SU-DHL-6 (cell line): ENCODE results near the gene AGL.

ENCODE experiments used
- H2AFZ ChIP-seq: fragments of 200-600 bp; sonication (generic); 2 replicates; pipeline ENCODE4 v1.6.1; 2014; ENCODE audit warnings: low read depth, mild to moderate bottlenecking, moderate library complexity, mixed read lengths, antibody characterized with exemption, low read length; ENCODE audit not compliant: severe bottlenecking
- H3F3A ChIP-seq: fragments of 200-600 bp; shearing (Covaris generic); 2 replicates; pipeline ENCODE4 v1.6.0; 2016; ENCODE audit warnings: antibody characterized with exemption, mild to moderate bottlenecking; ENCODE audit not compliant: insufficient read depth
- H3K27ac ChIP-seq: fragments of 200-600 bp; sonication (generic); 2 replicates; pipeline ENCODE4 v1.5.1; 2016; ENCODE audit warnings: low read depth, mild to moderate bottlenecking, low read length, moderate library complexity, mixed read lengths
- H3K27me3 ChIP-seq: fragments of 200-600 bp; sonication (generic), shearing (Covaris generic); 2 replicates; pipeline ENCODE4 v1.6.0; 2014; ENCODE audit warnings: mild to moderate bottlenecking, low read length
- H3K36me3 ChIP-seq: fragments of 200-600 bp; sonication (generic); 2 replicates; pipeline ENCODE4 v1.6.1; 2014; ENCODE audit warnings: mild to moderate bottlenecking, low read length, mixed read lengths
- H3K4me2 ChIP-seq: fragments of 300-600, 200-600 bp; shearing (Covaris generic), sonication (generic); 2 replicates; pipeline ENCODE4 v1.6.0; 2014; ENCODE audit warnings: low read length, low read depth, mild to moderate bottlenecking; ENCODE audit not compliant: poor library complexity, severe bottlenecking
- H3K4me3 ChIP-seq: fragments of 200-600 bp; sonication (generic); 2 replicates; pipeline ENCODE4 v1.5.1; 2014; ENCODE audit warnings: antibody characterized with exemption, low read length, mild to moderate bottlenecking, mixed read lengths; ENCODE audit not compliant: insufficient read depth, poor library complexity, severe bottlenecking
- H3K79me2 ChIP-seq: fragments of 200-600 bp; sonication (generic); 2 replicates; pipeline ENCODE4 v1.6.1; 2014; ENCODE audit warnings: mild to moderate bottlenecking, low read length, moderate library complexity; ENCODE audit not compliant: insufficient read depth
- H3K9ac ChIP-seq: fragments of 200-600 bp; sonication (generic); 2 replicates; pipeline ENCODE4 v1.7.0; 2014; ENCODE audit warnings: mild to moderate bottlenecking, low read length
- H3K9me2 ChIP-seq: fragments of 200-600 bp; sonication (generic); replicated peaks from 2 replicates; pipeline ENCODE4 v1.6.1; 2014; ENCODE audit warnings: low read length; ENCODE audit not compliant: insufficient read depth
- H3K9me3 ChIP-seq: fragments of 200-600 bp; sonication (generic); 2 replicates; pipeline ENCODE4 v1.6.1; 2014; ENCODE audit warnings: low read length, mixed read lengths; ENCODE audit not compliant: insufficient read depth
- H4K20me1 ChIP-seq: fragments of 200-600 bp; sonication (generic); 2 replicates; pipeline ENCODE4 v1.6.1; 2014; ENCODE audit warnings: low read depth, mild to moderate bottlenecking, antibody characterized with exemption, low read length, moderate library complexity, mixed read lengths
- EZH2phosphoT487 ChIP-seq: fragments of 200-600 bp; sonication (generic), shearing (Covaris generic); conservative IDR thresholded peaks from 2 replicates; pipeline ENCODE4 v1.6.1; 2018; ENCODE audit warnings: mild to moderate bottlenecking, antibody characterized with exemption, low read length, moderate library complexity, mixed read lengths
- TF ChIP-seq, protein P1 (sequence below): fragments of 200-600 bp; sonication (generic); IDR thresholded peaks from one replicate; pipeline ENCODE4 v1.5.1; 2017; ENCODE audit warnings: antibody characterized with exemption, mild to moderate bottlenecking, low read length, moderate library complexity; ENCODE audit not compliant: insufficient read depth, poor library complexity, severe bottlenecking

The AGL gene

DNA sequence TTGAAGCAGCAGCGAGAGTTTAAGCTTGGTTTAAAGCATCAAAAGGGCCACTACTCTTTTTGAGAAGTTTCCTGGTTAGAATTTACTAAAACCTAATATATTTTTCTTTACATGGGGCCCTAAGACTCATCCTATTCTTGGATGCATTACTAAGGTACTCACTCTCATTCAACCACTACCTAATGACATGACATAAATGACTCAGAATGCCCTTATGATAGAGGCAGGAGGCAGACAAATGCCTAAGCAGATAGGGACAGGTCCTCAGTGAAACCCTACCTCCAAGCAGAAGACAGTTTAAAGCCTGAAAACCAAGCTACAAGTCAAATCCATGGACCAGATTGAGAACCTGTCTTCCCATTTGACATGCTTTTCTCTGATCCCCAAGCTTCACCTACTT is 85.4 kb downstream of the AGL start:
- Histone ChIP-seq H2AFZ (no peak overlapping the region), H3K9me2 (no peaks in the 10 kb centered on the region), H3K27ac (no peak overlapping the region), H3K27me3 (no peaks in the 10 kb centered on the region), H3K4me2 (no peak overlapping the region), H3K36me3 (no peaks in the 10 kb centered on the region), H3K4me3 (no peak overlapping the region), H3K9ac (no peak overlapping the region), H3F3A (no peaks in the 10 kb centered on the region), H3K9me3 (peaks cover 7% of the 10 kb centered on the region; the same call in 1 of the 2 replicates), H4K20me1 (no peaks in the 10 kb centered on the region), H3K79me2 (no peaks in the 10 kb centered on the region)
- no peak for TF ChIP-seq EZH2phosphoT487
- TF ChIP-seq, protein P1, sequence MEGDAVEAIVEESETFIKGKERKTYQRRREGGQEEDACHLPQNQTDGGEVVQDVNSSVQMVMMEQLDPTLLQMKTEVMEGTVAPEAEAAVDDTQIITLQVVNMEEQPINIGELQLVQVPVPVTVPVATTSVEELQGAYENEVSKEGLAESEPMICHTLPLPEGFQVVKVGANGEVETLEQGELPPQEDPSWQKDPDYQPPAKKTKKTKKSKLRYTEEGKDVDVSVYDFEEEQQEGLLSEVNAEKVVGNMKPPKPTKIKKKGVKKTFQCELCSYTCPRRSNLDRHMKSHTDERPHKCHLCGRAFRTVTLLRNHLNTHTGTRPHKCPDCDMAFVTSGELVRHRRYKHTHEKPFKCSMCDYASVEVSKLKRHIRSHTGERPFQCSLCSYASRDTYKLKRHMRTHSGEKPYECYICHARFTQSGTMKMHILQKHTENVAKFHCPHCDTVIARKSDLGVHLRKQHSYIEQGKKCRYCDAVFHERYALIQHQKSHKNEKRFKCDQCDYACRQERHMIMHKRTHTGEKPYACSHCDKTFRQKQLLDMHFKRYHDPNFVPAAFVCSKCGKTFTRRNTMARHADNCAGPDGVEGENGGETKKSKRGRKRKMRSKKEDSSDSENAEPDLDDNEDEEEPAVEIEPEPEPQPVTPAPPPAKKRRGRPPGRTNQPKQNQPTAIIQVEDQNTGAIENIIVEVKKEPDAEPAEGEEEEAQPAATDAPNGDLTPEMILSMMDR, result no peak

DNA sequence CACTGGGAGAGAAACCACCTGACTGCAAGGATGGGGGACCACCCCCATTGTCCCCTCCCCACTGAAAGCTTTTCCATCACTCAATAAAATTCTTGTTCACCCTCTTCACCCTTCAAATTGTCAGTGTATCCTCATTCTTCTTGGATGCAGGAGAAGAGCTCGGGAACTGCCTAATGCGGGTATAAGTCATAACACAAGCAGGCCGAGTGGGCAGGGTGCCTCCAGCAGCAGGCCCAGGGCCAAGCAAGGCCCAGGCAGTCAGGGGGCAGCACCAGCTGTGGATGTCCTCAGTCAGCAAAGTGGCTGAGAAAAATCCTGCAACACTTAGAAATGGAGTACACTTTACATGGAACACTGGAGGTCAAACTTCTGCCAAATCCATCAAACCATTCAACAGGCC is 85.9 kb downstream of the AGL start:
- TF ChIP-seq, protein P1, result no peak
- no peak for TF ChIP-seq EZH2phosphoT487
- H3K9ac ChIP-seq, result no peak overlapping the region
- no peaks in the 10 kb centered on the region for H3K9me2 ChIP-seq
- H3K4me2 ChIP-seq, result no peak overlapping the region
- H2AFZ ChIP-seq, result no peak overlapping the region
- H3K36me3 ChIP-seq, result no peaks in the 10 kb centered on the region
- H3K27me3 ChIP-seq, result no peaks in the 10 kb centered on the region
- no peaks in the 10 kb centered on the region for H3F3A ChIP-seq
- H3K27ac ChIP-seq, result no peak overlapping the region
- no peak overlapping the region for H3K4me3 ChIP-seq
- H3K79me2 ChIP-seq, result no peaks in the 10 kb centered on the region
- H3K9me3 ChIP-seq, result peaks cover 7% of the 10 kb centered on the region; the same call in 1 of the 2 replicates
- H4K20me1 ChIP-seq, result no peaks in the 10 kb centered on the region

- Histone ChIP-seq H3F3A (no peaks in the 10 kb centered on the region), H3K9ac (no peak overlapping the region), H2AFZ (no peak overlapping the region), H3K79me2 (no peaks in the 10 kb centered on the region), H3K36me3 (no peaks in the 10 kb centered on the region), H3K9me3 (no peaks in the 10 kb centered on the region), H3K27ac (no peak overlapping the region), H3K27me3 (no peaks in the 10 kb centered on the region), H4K20me1 (no peaks in the 10 kb centered on the region), H3K4me3 (no peak overlapping the region), H3K9me2 (no peaks in the 10 kb centered on the region), H3K4me2 (no peak overlapping the region)
- no peak for TF ChIP-seq EZH2phosphoT487
- TF ChIP-seq, protein P1, result no peak
Measured at GRCh38 chr1:99942723-99943122, 92.6 kb downstream of the AGL start.
